Stimulated activated CD8-positive, alpha-beta memory T cell treated with anti-CD3 and anti-CD28 coated beads, Interleukin-12 subunit alpha, Interleukin-12 subunit beta, amount 100 ng/mL, for 4 hours (primary cell): ENCODE measurements around the gene APOL3.
"Not testable (repeated sequence)": the region's sequence is repeated elsewhere in the genome, so short reads cannot be mapped to it uniquely, and the experiment has no call there.

Source experiments
- DNase-seq: peaks from one replicate; pipeline ENCODE4 v3.0.0-alpha.2; 2020; ENCODE audit warnings: low read depth

APOL3 gene

GRCh38 chr22:36156515-36157419 is 3.8 kb downstream of the APOL3 start:
- DNase-seq, result peak; percentile 50

DNA sequence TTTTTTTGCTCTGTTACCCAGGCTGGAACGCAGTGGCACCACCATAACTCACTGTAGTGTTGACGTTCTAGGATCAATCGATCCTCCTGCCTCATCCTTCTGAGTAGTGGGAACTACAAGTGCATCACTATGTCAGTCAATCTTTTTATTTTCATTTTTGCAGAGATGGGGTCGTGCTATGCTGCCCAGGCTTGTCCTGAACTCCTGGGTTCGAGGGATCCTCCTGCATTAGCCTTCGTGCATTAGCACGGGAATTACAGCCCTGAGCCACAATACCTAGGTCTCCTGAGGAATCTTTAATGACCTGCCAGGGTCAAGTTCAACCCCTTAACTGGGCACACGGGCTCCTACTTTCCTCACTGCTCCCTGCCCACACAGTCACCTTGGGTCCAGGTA is 4.4 kb downstream of the APOL3 start:
- no peak for DNase-seq

- no peak for DNase-seq
Measured at GRCh38 chr22:36155702-36156101, 4.9 kb downstream of the APOL3 start.

- DNase-seq, result no peak
Measured at GRCh38 chr22:36154423-36154945, 6.1 kb downstream of the APOL3 start.

DNA sequence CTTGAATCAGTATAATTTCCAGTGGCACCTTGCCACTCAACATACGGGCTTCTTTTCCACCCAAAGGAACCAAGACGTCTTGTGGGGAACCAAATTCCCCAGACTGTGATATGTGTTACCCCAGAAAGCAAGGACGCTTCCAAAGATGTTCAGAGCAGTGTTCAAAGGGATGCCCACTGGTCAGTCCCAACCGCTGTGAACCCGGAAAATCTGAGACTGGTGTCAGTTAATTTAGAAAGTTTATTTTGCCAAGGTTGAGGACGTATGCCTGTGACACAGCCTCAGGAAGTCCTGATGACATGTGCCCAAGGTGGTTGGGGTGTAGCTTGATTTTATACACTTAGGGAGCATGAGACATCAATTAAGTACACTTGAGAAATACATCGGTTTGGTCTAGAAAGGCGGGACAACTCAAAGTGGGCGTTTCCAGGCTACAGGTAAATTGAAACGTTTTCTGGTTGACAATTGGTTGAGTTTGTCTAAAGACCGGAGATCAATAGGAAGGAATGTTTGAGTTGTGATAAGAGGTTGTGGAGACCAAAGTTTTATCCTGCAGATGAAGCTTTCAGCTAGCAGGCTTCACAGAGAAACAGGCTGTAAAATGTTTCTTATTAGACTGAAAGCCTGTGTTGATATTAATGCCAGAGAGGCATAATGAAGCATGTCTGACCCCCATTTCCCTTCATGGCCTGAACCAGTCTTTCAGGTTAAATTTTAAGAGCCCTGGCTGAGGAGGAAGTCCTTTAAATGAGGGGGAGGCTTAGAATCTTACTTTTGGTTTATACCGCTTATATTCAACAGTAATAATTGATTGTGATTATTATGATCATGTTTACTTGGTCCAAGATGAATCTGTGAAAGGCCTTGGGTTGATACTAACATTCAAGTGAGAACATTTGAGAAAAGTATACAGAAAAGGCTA is 6.8 kb downstream of the APOL3 start:
- no peak for DNase-seq

GRCh38 chr22:36152821-36153220 is 7.7 kb downstream of the APOL3 start:
- DNase-seq, result not testable (repeated sequence)

DNA sequence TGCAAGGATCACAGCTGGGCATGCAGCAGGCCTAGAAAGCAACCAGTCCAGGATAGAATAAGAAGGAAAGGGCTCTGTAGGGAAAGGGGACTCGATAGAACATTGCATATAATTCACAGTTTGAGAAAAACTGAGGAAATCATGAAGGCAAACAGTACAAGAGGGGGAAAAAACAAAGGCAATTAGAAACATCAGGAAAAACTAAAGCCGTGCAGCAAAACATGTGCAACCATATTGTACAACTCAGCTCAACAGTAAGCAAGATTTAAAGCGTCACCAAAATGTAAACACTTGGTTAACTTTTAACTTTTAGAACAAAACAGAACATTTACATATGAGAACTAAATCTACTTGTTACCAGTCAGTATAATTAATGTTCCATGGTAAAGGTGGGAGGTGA is 8.5 kb downstream of the APOL3 start:
- DNase-seq, result no peak

DNA sequence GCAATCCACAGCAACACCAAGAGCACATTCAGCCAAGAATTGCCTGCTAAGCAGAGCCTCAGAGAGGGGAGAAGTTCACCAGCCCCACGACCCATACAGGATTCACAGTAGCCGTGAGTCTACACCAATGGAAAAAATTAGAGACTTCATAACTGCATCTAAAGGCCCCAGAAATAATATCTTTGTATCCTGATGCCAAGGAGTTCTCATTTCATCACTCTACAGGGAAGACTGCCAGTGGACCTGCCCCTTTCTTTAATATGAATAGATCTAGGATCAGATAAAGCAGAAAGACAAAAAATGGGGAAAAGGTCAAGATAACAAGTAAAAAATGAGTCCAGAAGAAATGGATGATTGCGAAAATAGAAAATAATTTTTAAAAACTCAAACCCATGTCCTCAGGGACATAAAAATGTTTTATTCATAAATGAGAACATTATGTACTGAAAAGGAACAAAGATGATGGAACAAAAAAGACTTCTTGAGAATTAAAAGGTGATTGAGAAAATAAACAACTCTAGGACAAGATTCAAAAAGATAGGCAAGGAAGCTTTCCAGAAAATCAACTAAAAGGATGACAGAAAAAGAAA is 9.5 kb downstream of the APOL3 start:
- DNase-seq, result no peak

DNA sequence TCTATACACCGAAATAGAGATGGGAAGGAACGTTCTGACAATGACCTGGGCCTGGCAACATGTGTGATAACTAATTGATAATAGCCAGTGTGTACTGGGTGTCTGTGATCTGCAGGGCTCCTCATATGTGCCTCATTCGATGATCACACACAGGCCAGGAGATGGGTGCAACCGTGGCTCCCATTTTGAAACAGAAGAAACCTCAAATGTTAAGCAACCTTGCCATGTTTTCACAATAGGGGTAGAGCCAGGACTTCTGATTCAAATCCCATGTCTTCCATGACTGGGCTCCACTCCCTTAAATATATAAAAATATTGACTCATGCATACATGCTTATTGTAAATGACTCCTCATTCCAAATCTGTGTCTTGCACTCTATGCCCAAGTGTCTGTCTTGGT is 11.1 kb downstream of the APOL3 start:
- DNase-seq, result no peak

DNA sequence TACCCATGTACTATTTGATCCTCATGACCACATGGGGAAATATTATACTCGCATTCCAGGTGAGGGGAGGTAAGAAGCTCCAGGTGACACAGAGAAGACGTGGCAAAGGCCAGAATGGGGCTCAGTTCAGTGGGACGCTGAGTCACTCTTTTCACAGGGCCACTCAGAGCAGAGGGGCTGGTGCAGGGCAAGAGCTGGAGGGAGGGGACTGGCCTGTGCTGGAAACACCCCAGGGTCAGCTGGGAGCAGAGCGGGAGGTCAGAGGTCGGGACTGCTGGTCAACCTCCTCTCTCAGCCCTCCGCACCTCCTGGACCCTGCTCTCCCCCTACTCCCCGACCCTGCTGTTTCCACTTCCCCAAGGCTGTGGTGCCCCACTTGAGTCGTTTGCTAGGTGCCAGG is 12.1 kb downstream of the APOL3 start:
- DNase-seq, result no peak

- DNase-seq, result no peak
Measured at GRCh38 chr22:36147196-36147791, 13.3 kb downstream of the APOL3 start.

DNA sequence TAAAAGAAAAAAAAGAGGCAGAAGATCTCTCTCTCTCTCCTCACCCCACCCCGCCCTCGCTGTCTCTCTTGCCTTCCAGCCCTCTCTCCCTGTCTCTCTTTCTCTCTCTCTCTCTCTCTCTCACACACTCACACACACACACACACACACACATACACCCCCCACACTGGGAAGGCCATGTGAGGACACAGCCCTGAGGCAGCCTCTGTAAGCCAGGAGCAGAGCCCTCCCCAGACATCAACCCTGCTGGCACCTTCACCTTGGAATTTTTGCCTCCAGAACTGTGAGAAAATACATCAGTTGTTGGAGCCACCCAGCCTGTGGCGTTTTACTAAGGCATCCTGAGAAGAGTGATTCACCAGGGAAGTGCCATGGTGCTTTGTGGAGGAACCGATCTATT is 14.7 kb downstream of the APOL3 start:
- no peak for DNase-seq

DNA sequence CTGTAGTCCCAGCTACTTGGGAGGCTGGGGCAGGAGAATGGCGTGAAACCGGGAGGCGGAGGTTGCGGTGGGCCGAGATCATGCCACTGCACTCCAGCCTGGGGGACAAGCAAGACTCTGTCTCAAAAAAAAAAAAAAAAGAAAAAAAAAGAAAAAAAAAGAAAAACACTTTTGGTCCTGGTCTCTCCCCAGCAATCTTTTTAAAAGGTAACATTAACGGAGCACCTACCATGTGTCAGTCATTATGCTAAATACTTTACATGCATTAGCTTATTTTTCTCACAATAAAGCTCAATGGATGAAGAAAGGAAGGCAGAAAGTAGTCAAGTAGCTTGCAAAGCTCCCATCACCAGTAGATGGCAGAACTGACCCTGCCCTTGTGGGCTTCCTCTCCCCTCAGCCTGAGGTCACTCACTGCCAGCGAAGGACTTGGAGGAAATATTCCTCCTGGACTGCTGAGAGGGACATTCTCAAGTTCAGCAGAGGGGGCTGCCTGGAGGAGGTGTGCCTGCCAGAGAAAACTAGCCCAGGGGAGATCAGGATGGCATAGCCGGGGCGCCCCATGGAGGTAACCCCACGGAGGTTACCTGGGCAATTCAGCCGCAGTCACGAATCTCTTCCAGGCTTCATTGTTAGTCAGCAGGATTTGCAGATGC is 15.5 kb downstream of the APOL3 start:
- DNase-seq, result no peak

DNA sequence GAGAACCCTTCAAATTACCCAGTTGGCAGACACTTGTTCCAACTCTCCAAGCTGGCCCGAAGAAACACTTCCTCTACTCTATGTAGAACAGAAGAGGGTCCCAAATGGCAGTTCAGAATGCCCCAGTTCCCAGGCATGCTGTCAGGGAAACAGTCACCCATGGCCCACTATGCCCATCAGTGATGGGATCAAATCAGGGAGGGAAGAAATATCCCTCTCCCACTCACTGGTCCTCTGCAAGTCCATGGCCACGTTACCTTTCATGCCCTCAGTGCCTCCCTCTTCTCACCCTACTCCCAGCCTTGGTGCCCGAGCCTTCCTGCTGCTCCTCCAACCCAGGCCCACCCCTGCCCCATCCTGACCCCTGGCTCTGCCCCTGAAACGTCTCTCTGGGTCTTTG is 16.6 kb downstream of the APOL3 start:
- no peak for DNase-seq

DNA sequence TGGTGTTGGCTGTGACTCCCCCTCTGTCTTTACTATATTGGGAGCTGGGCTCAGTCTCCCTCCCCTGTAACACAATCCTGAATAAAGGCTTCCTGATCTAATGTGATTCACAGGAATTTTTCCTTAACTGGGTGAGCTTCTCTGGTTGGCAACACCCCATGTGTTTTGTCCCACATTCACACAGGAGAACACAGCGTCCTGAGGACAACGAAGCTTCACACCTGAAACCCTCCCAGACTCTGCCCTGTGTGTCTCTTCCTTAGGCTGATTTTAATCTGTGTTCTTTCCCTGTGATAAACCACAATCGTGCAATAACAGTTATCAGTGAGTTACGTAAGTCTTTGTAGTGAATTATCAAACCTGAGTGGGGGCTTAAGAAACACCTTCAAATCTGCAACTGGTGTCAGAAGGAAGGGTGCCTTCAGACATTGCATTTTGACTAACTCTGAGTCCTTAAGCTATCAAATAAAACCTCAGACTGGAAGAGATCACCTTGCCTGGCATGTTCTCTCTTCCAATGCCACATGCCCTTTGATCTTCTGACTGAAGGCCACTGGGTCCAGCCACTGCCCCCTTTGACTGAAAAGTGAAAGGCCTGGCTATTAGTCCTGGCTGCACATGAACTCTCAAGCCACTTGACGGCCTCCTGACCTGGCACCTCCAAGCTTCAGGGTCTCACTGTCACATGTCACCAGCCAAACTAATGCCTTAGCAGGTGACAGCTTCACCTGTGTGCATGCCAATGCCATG is 17.3 kb downstream of the APOL3 start:
- DNase-seq, result no peak

DNA sequence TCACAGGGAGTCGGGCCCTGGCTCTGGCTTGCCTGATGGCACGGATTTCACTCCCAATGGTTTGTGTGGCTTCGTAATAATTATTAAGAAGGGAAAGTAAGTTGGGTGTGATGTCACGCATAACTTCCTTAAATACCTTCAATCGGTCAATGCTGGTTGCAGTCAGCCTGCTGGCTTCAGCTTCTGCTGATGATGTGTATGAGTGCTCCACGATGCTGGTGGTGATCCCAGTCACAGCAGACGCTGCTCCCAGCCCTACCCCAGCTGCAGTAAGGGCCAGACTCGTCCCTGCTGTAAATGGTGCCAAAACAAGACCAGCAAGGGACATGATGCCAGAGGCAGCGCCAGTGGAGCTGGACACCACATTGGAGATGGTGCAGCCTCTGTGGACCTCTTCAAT is 19.1 kb downstream of the APOL3 start:
- DNase-seq, result no peak

DNA sequence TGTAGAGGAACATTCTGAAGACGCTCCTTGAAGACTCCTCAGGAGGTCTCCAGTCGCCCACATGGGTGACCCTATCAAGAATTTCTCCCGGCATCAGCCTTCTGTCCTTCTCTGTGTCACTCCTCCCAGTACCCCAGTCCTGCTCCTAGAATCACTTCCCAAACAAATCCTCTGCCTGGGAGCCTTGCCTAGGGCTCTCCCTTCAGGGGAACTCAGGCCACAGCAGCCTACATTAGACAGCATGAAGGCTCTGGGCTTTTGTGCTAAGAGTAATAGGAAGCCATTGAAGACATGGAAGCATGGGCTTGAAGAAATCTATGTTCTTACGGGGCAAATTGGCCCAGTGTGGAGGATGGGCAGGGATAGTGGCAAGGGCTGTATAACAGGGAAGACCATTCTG is 21.8 kb downstream of the APOL3 start:
- not testable (repeated sequence) for DNase-seq

DNA sequence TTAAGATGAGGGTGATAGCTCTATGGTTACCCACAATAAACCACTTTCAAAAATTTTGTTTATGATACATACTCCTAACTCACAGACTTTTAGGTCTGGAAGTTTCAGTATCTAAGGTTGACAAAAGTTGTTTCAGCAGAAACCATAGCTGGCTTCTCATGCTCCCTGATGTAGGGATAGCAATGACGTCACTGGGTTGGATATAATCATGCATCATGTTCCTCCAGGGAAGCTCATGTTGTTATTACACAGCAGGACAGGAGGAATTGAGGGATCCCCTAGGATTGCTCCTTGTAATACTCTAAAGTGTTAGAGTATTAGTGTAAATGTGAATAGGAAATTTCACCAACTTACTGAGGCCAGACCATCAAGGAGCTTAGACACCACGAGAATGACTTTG is 23.6 kb downstream of the APOL3 start:
- no peak for DNase-seq

DNA sequence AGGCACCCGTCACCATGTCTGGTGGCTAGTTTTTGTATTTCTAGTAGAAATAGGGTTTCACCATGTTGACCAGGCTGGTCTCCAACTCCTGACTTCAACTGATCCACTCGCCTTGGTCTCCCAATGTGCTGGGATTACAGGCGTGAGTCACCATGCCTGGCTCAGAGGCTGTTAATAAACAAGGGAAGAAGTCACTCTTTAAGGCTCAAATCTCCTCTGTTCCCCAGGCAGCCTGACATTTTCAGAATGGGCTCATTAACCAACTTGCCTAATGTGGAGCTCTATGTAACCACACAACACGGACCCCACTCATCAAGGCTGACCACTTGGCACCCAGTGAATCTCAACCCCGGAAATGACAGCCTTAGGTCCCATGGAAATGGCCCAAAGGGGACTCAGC is 24.1 kb downstream of the APOL3 start:
- no peak for DNase-seq

DNA sequence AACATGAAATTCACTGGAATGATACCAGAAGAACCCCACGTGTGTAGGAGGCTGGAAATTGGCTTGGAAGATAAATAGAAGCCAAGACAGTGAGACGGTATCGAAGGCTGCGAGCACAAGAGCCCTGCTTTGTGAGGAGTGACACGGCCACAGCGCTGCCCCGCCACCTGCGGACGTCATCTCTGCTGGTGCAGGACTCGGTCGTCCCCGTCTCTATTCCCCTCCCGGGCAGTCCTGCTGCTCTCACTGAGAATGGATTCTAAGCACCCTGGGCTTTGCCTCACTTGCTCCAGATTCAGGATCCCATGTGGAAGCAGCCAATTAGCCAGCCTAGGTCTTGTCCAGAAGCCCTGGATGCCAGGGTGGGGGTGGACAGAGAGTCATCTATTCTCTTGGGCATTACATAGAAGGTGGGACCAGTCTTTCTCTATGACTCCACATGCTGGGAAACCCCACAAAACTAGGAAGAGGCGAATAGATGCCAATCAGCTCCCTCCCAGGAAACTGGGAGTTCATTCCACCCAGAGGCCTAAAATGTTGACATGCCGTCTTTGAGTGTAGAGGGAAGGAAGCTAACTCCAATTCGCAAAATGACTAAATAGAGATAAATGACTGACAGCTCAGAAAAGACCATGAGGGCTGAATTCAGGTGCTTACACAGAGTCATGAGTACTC is 25.1 kb downstream of the APOL3 start:
- DNase-seq, result no peak
